T-cell (primary cell): ENCODE measurements around the gene DYSF. TPM values are rescaled to one million over a fixed set of nuclear protein-coding genes. Genes with fewer than 3 reads are reported as not detected.

Experiments
- ATAC-seq, 4 experiments: fragments of 200-7000 bp in 3 of 4; fragments of 150-1000 bp in 1 of 4; cut with Tn5 transposase; replicated peaks in 1 of 4; 1 replicate in 3 of 4; 2 replicates in 1 of 4; pipeline ENCODE4 v1.10.0; 2021; ENCODE audit warnings: moderate library complexity in 3 of 4, mild to moderate bottlenecking in 2 of 4, moderate number of reproducible peaks in 1 of 4
- CTCF ChIA-PET, 2 donors: fragments of 300-600 bp; sonication (Branson Sonifier 250); formaldehyde crosslinking; loops; one replicate each; lab custom pipeline; 2022; ENCODE audit warnings: antibody characterized with exemption in 2 of 2; lab: Charles Lee
- POLR2A ChIA-PET, 2 donors: fragments of 300-600 bp; sonication (Branson Sonifier 250); formaldehyde crosslinking; loops; one replicate each; lab custom pipeline; 2022; ENCODE audit warnings: antibody characterized with exemption in 2 of 2; lab: Charles Lee
- DNase-seq, 35 experiments: peaks; one replicate each; pipeline versions ENCODE4 v3.0.0 to v3.0.0-alpha.2; 2013 to 2023
- H3K27ac ChIP-seq: one replicate; pipeline ENCODE4 v1.5.1; 2013; ENCODE audit warnings: low read length
- H3K27me3 ChIP-seq, 2 experiments: replicated peaks in 1 of 2; 1 replicate in 1 of 2; 2 replicates in 1 of 2; pipeline versions ENCODE4 v1.6.1 to v1.7.0; 2013; ENCODE audit warnings: low read length in 1 of 2, mixed read lengths in 1 of 2; ENCODE audit not compliant: control insufficient read depth in 2 of 2, insufficient read depth in 2 of 2; ENCODE audit errors: extremely low read depth in 1 of 2
- H3K36me3 ChIP-seq, 2 donors: 1 replicate in 1 of 2; 2 replicates in 1 of 2; pipeline versions ENCODE4 v1.6.1 to v1.7.0; 2013; ENCODE audit warnings: low read length in 1 of 2; ENCODE audit not compliant: control insufficient read depth in 2 of 2, insufficient read depth in 1 of 2; ENCODE audit errors: extremely low read depth in 1 of 2
- H3K4me1 ChIP-seq, 2 experiments: 1 replicate in 1 of 2; 2 replicates in 1 of 2; pipeline versions ENCODE4 v1.6.1 to v1.7.0; 2013; ENCODE audit warnings: low read length in 2 of 2, mixed read lengths in 1 of 2; ENCODE audit not compliant: insufficient read depth in 2 of 2, control insufficient read depth in 1 of 2; ENCODE audit errors: extremely low read depth in 1 of 2
- H3K4me3 ChIP-seq, 2 donors: 1 replicate in 1 of 2; 2 replicates in 1 of 2; pipeline versions ENCODE4 v1.5.1 to v1.7.0; 2013; ENCODE audit warnings: mild to moderate bottlenecking in 2 of 2, low read length in 1 of 2, moderate library complexity in 1 of 2; ENCODE audit not compliant: control insufficient read depth in 1 of 2; ENCODE audit errors: extremely low read depth in 1 of 2
- H3K9me3 ChIP-seq: 2 replicates; pipeline ENCODE4 v1.7.0; 2013
- H3K27ac Mint-ChIP-seq, 2 donors: one replicate each; pipeline ENCODE4 v1.8.0; 2020 to 2021; ENCODE audit warnings: mild to moderate bottlenecking in 2 of 2, mixed read lengths in 2 of 2
- H3K27me3 Mint-ChIP-seq, 2 donors: one replicate each; pipeline ENCODE4 v1.8.0; 2021 to 2022; ENCODE audit warnings: mixed read lengths in 2 of 2
- H3K36me3 Mint-ChIP-seq: one replicate; pipeline ENCODE4 v1.8.0; 2021; ENCODE audit warnings: mixed read lengths
- H3K4me1 Mint-ChIP-seq, 3 donors: one replicate each; pipeline ENCODE4 v1.8.0; 2020 to 2022; ENCODE audit warnings: mixed read lengths in 3 of 3, mild to moderate bottlenecking in 1 of 3
- H3K4me3 Mint-ChIP-seq, 3 donors: one replicate each; pipeline ENCODE4 v1.8.0; 2020 to 2022; ENCODE audit warnings: mild to moderate bottlenecking in 3 of 3, mixed read lengths in 3 of 3, moderate library complexity in 3 of 3
- H3K9me3 Mint-ChIP-seq, 3 donors: one replicate each; pipeline ENCODE4 v1.8.0; 2020 to 2022; ENCODE audit warnings: mixed read lengths in 3 of 3
- WGBS: methylation state at CpG from one replicate; pipeline ENCODE4 v1.1.5; 2013; ENCODE audit warnings: missing lambda C conversion rate; ENCODE audit not compliant: insufficient coverage; 5-methylcytosine and 5-hydroxymethylcytosine counted together
- total RNA-seq, 35 experiments: library from RNA in 6 of 35; stranded (reverse) in 6 of 35; fragments of 120-200 nt in 1 of 35; gene quantifications; one replicate each; pipeline versions ENCODE4 v1.2.1 to v1.2.4 and lab custom pipeline; 2013 to 2026

The DYSF gene
- total RNA-seq, 5 donors from 2014 or later (not counting 1 experiment from before 2014, with no cell fraction given) = 0.56 to 3.4 (median 1.9) TPM

DNA sequence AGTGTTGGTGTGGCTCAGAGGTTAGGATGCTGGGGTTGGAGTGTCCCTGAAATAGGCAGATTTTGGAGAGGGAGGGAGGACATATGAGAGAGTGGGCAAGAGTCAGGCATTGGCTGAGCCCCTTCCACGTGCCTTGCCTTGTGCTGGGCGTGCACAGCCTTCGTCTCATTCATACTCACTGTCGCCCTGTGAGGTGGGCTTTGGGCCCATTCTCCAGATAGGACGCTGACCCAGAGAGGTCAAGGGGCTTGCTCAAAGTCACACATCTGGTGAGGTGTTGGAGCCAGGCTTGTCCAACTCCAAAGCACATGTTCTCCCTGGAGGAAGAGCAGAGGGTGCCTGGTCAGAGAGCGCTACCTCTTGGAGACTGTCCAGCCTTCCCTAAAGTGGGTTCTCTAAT, 166.8 kb downstream of the DYSF start:
- ATAC-seq = no peak
- Histone ChIP-seq H3K27ac (no peak overlapping the region), H3K27me3 (peaks cover 0 to 12% of the 10 kb centered on the region in 2 experiments), H3K4me3 (no peak overlapping the region), H3K36me3 (no peaks in the 10 kb centered on the region), H3K9me3 (no peaks in the 10 kb centered on the region), H3K4me1 (no peaks in the 10 kb centered on the region)
- Mint-ChIP-seq H3K36me3 (no peaks in the 10 kb centered on the region), H3K9me3 (no peaks in the 10 kb centered on the region), H3K27me3 (peaks cover 6 to 9% of the 10 kb centered on the region in 2 donors), H3K4me1 (no peaks in the 10 kb centered on the region), H3K4me3 (no peak overlapping the region), H3K27ac (no peak overlapping the region)
- DNase-seq = peak in 1 of 35 experiments; percentile 16
- ChIA-PET CTCF (no interaction called here), POLR2A (no interaction called here)
- WGBS = 88% methylated on average over 6 of the region's 6 CpGs

DNA sequence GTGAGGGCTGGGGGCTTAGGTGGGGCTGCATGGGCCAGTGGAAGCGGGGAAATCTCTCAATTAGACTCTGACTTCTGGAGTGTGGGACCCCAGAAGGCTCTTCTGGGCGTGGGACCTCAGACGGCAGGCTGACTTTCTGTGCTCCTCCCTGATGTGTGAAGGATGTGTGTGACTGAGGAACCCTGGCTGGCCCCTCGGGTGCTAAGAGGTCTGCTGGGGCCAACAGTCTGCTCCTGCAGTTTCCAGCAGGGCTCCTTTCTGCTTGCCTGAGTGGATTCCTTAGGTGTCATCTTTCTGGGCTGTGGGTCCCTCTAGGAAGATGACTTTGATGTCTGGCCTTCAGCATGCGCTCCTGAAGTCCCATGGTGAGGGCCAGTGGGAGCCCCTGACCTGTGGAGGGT, 167.5 kb downstream of the DYSF start:
- Histone ChIP-seq H3K4me1 (no peaks in the 10 kb centered on the region), H3K36me3 (no peaks in the 10 kb centered on the region), H3K9me3 (no peaks in the 10 kb centered on the region), H3K4me3 (no peak overlapping the region), H3K27me3 (peaks cover 0 to 5% of the 10 kb centered on the region in 2 experiments), H3K27ac (no peak overlapping the region)
- no peak overlapping the region for H3K27ac Mint-ChIP-seq
- no peaks in the 10 kb centered on the region for H3K36me3 Mint-ChIP-seq
- DNase-seq (peak in 1 of 35 experiments; percentile 16), ATAC-seq (no peak)
- POLR2A ChIA-PET = no interaction called here
- no peaks in the 10 kb centered on the region for H3K4me1 Mint-ChIP-seq
- 61% methylated on average over 4 of the region's 5 CpGs for WGBS
- H3K27me3 Mint-ChIP-seq = peaks cover 4 to 5% of the 10 kb centered on the region in 2 donors
- CTCF ChIA-PET = no interaction called here
- H3K4me3 Mint-ChIP-seq = no peak overlapping the region
- no peaks in the 10 kb centered on the region for H3K9me3 Mint-ChIP-seq

DNA sequence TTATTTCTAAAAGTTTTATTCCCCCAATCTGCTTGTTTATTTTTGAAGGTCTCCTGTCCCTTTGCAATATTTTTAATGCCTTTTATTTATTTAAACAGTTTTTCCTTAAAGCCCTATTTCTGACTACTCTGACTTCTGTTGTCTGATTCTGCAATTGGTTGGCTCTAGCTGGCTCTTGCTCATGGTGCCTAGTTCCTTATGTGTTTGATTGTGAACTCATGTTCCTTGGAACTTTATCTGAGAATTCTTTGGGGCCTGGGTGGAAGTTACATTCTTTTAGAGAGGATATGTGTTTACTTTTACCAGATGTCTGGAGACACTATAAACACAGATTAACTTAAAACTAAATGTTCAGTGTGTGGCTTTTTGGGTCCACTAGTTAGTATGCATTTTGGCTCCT, 175.9 kb downstream of the DYSF start:
- no peak overlapping the region for H3K27ac Mint-ChIP-seq
- H3K4me1 ChIP-seq = no peaks in the 10 kb centered on the region
- no peaks in the 10 kb centered on the region for H3K36me3 ChIP-seq
- peaks cover 0 to 16% of the 10 kb centered on the region in 2 experiments for H3K27me3 ChIP-seq
- H3K27ac ChIP-seq = no peak overlapping the region
- H3K27me3 Mint-ChIP-seq = peaks cover 23 to 24% of the 10 kb centered on the region in 2 donors
- ATAC-seq (no peak), DNase-seq (no peak)
- no peaks in the 10 kb centered on the region for H3K36me3 Mint-ChIP-seq
- H3K4me3 ChIP-seq = no peak overlapping the region
- H3K4me3 Mint-ChIP-seq = no peak overlapping the region
- POLR2A ChIA-PET = no interaction called here
- no peaks in the 10 kb centered on the region for H3K9me3 ChIP-seq
- CTCF ChIA-PET = no interaction called here
- H3K4me1 Mint-ChIP-seq = no peaks in the 10 kb centered on the region
- no peaks in the 10 kb centered on the region for H3K9me3 Mint-ChIP-seq

DNA sequence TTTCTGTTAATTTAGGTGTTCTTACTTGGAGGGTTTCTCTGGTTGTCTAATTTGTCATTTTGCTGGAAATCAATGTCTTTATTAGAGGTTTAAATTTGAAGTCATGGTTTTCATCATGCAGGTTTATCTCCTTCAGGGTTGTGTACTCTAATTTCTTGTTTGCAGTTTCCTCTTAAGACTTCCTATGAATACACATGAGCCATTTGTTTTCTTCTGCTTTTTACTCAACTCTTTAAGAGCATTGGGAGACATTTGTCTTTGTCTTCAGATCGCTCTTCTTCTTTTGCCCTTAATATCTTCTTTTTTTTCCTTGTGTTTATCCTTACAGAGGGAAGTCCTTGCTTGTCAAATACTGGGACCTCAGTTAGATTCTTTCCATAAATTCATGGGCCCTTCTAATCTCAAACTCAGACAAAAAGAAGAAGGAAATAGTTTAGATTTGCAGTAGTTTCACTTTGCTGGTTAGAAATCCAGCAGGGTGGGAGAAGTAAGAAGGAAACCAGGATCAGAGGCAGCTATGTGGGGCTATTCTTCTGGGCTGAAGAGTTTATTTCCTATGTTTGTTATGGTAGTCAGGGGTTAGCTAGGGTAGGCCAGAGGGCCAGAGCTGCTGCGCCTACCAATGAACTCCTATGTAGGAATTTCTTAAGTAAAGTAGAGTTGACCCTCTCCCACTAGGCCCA, 176.6 kb downstream of the DYSF start:
- Mint-ChIP-seq H3K27me3 (peaks cover 26 to 27% of the 10 kb centered on the region in 2 donors), H3K36me3 (no peaks in the 10 kb centered on the region), H3K4me1 (no peaks in the 10 kb centered on the region), H3K27ac (no peak overlapping the region), H3K9me3 (no peaks in the 10 kb centered on the region), H3K4me3 (no peak overlapping the region)
- no peak for DNase-seq
- ATAC-seq = no peak
- ChIA-PET CTCF (no interaction called here), POLR2A (no interaction called here)
- no peak overlapping the region for H3K27ac ChIP-seq
- H3K4me1 ChIP-seq = no peaks in the 10 kb centered on the region
- no peaks in the 10 kb centered on the region for H3K9me3 ChIP-seq
- no CpG with 5 or more reads among the region's 2 CpGs for WGBS
- H3K27me3 ChIP-seq = peaks cover 0 to 18% of the 10 kb centered on the region in 2 experiments
- no peaks in the 10 kb centered on the region for H3K36me3 ChIP-seq
- H3K4me3 ChIP-seq = no peak overlapping the region

DNA sequence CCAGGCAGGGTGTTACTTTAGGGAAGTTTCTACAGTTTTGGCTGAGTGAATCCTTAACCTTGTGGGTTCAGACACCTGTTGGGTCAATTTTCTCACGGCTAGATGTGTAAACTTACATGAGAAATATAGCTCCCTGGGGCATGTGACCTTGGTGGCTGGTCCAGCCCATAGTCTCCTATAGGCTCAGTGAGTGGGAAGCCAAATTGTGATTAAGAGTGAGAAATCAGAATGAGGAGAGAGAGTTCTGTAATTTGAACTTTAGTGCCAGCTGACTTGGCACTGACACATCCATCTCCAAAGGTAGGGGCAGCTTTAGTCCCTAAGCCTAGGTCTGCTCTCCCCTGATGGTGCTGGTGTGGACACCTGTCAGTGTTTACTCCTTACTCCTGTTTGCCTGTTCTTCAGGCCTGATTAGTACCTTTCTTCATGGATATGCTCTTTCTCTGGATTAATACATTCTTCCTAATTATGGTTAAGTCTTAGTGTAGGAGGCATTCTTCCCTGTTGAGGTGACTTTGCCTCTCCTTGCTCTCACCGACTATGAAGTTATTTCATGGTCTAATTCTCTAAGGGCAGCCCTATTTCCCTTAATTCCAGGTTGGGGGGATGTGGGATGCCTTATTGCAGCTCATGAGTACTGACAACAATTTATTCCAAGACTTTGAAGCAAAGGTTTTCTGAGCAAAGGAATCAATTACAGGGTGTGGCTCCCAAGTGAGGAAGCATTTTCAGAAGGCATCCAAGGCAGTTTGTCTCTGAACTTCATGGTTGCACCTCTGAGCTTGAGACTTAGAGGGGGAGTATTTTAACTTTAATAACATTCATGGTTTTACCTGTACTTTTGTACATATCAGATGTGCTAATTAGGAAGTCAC, 177.3 kb downstream of the DYSF start:
- DNase-seq (no peak), ATAC-seq (no peak)
- H3K27me3 ChIP-seq = peaks cover 0 to 19% of the 10 kb centered on the region in 2 experiments
- ChIA-PET POLR2A (no interaction called here), CTCF (no interaction called here)
- Mint-ChIP-seq H3K27ac (no peak overlapping the region), H3K36me3 (no peaks in the 10 kb centered on the region), H3K4me3 (no peak overlapping the region), H3K4me1 (no peaks in the 10 kb centered on the region), H3K27me3 (peaks cover 28 to 30% of the 10 kb centered on the region in 2 donors), H3K9me3 (no peaks in the 10 kb centered on the region)
- no peaks in the 10 kb centered on the region for H3K36me3 ChIP-seq
- WGBS = no CpG with 5 or more reads among the region's 2 CpGs
- H3K4me1 ChIP-seq = no peaks in the 10 kb centered on the region
- no peaks in the 10 kb centered on the region for H3K9me3 ChIP-seq
- H3K27ac ChIP-seq = no peak overlapping the region
- no peak overlapping the region for H3K4me3 ChIP-seq

DNA sequence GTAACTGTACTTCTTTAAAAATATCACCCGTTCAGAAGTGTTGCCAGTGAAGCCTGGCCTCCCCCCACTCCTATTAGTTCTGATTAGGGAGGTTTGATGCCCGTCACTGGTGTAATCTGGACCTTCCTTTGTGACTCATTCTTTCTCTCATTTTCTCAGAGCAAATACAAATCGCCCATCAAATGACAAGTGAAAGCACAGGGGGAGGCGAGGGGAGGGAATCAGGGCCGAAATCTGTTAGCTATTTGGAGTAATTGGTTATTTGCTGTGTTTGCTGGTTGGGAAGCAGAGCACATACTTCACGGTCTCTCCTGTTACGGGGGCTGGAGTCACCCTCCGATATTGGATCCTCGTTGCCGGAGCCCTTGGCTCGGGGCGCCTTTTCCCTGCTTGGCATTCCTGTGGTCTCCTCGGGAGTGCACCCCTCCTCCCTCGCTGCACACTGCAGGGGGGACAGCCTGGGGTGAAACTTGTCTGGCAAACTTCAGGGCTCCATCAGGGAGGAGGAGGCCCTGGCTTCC, 178.1 kb downstream of the DYSF start:
- no peak for DNase-seq
- ChIA-PET POLR2A (no interaction called here), CTCF (no interaction called here)
- H3K36me3 ChIP-seq = no peaks in the 10 kb centered on the region
- H3K4me3 ChIP-seq = no peak overlapping the region
- peaks cover 0 to 19% of the 10 kb centered on the region in 2 experiments for H3K27me3 ChIP-seq
- Mint-ChIP-seq H3K27ac (no peak overlapping the region), H3K4me1 (no peaks in the 10 kb centered on the region), H3K9me3 (no peaks in the 10 kb centered on the region), H3K27me3 (peaks cover 28 to 30% of the 10 kb centered on the region in 2 donors), H3K4me3 (no peak overlapping the region), H3K36me3 (no peaks in the 10 kb centered on the region)
- no peaks in the 10 kb centered on the region for H3K4me1 ChIP-seq
- 76% methylated on average over 6 of the region's 14 CpGs for WGBS
- no peak for ATAC-seq
- no peak overlapping the region for H3K27ac ChIP-seq
- H3K9me3 ChIP-seq = no peaks in the 10 kb centered on the region
